Coronary artery (tissue), 2 donors: ENCODE results near the gene PTPRS.

ENCODE experiments used
- DNase-seq: peaks from one replicate; pipeline ENCODE4 v3.0.0-alpha.2; 2017; ENCODE audit warnings: low spot score
- H3K27ac ChIP-seq, 2 donors: fragments of 200-600 bp; sonication (generic); one replicate each; pipeline ENCODE4 v1.5.1; 2016 to 2019
- H3K4me3 ChIP-seq: fragments of 200-600 bp; sonication (generic); 2 replicates; pipeline ENCODE4 v1.5.1; 2016; ENCODE audit warnings: mild to moderate bottlenecking, moderate library complexity
- TF ChIP-seq, protein P1 (sequence below): fragments of 200-600 bp; sonication (generic); IDR thresholded peaks from one replicate; pipeline ENCODE4 v1.5.1; 2019; ENCODE audit warnings: antibody characterized with exemption

Gene PTPRS

DNA sequence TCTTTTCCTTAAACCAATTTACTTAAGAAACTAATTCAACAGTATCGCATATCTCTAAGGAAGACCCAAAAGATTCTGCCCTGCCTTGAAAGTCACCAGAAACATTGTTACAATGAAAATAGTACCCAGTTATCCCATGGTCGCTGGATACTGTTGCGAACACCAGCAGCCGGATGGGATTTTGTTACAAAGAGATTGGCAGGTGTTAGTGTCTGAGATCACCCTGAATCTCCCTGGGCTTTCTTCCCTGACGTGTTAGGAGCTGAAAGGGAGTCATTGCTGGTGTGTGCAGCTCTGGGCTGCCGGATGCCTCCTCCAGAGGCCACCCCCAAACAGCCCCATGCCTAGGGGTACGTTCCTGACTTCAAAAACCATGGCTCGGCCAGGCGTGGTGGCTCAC, 38.2 kb downstream of the PTPRS start:
- Histone ChIP-seq H3K27ac (no peak overlapping the region), H3K4me3 (no peak overlapping the region)
- DNase-seq, result no peak
- TF ChIP-seq, protein P1, sequence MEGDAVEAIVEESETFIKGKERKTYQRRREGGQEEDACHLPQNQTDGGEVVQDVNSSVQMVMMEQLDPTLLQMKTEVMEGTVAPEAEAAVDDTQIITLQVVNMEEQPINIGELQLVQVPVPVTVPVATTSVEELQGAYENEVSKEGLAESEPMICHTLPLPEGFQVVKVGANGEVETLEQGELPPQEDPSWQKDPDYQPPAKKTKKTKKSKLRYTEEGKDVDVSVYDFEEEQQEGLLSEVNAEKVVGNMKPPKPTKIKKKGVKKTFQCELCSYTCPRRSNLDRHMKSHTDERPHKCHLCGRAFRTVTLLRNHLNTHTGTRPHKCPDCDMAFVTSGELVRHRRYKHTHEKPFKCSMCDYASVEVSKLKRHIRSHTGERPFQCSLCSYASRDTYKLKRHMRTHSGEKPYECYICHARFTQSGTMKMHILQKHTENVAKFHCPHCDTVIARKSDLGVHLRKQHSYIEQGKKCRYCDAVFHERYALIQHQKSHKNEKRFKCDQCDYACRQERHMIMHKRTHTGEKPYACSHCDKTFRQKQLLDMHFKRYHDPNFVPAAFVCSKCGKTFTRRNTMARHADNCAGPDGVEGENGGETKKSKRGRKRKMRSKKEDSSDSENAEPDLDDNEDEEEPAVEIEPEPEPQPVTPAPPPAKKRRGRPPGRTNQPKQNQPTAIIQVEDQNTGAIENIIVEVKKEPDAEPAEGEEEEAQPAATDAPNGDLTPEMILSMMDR, result no peak

- Histone ChIP-seq H3K27ac (no peak overlapping the region), H3K4me3 (no peak overlapping the region)
- TF ChIP-seq, protein P1, result no peak
- DNase-seq, result no peak
Measured at GRCh38 chr19:5299137-5299536, 41.5 kb downstream of the PTPRS start.

- Histone ChIP-seq H3K27ac (no peak overlapping the region), H3K4me3 (no peak overlapping the region)
- DNase-seq, result no peak
- TF ChIP-seq, protein P1, result no peak
Measured at GRCh38 chr19:5298471-5298901, 42.1 kb downstream of the PTPRS start.

- H3K27ac ChIP-seq, result no peak overlapping the region
- H3K4me3 ChIP-seq, result no peak overlapping the region
- TF ChIP-seq, protein P1, result no peak
- no peak for DNase-seq
Measured at GRCh38 chr19:5297272-5297669, 43.3 kb downstream of the PTPRS start.

- no peak overlapping the region for H3K4me3 ChIP-seq
- no peak for DNase-seq
- H3K27ac ChIP-seq, result no peak overlapping the region
- TF ChIP-seq, protein P1, result no peak
Measured at GRCh38 chr19:5296457-5297271, 43.9 kb downstream of the PTPRS start.

DNA sequence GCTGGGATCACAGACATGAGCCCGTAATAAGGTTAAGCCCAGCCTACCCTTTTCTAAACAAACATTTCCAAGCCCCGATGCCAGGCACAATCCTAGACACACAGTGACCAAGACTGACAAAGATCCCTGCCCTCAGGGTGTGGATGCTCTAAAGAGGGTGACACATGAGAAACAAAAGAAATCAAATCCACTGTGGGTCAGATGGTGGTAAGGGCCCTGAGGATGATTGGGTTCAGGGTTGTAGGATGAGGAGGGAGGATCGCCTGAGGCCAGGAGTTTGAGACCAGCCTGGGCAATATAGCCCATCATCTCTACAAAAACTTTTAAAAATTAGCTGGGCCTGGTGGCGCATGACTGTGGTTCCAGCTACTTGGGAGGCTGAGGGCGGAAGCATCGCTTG, 44.6 kb downstream of the PTPRS start:
- no peak overlapping the region for H3K27ac ChIP-seq
- H3K4me3 ChIP-seq, result no peak overlapping the region
- TF ChIP-seq, protein P1, result no peak
- DNase-seq, result no peak
